Progenitor cell of endocrine pancreas (in vitro differentiated cells): Measurements from ENCODE around the gene CYFIP1. TPM values are rescaled to one million over a fixed set of nuclear protein-coding genes. Genes with fewer than 3 reads are reported as not detected.

Experiments used
- DNase-seq: peaks from one replicate; pipeline ENCODE4 v3.0.0; 2021; ENCODE audit warnings: low spot score; ENCODE audit not compliant: unreplicated experiment
- H3K27ac Mint-ChIP-seq: 2 replicates; pipeline ENCODE4 v1.8.0; 2021; ENCODE audit warnings: mild to moderate bottlenecking, moderate library complexity, mixed read lengths
- H3K27me3 Mint-ChIP-seq: 2 replicates; pipeline ENCODE4 v1.8.0; 2021; ENCODE audit warnings: mixed read lengths
- H3K36me3 Mint-ChIP-seq: 2 replicates; pipeline ENCODE4 v1.8.0; 2022; ENCODE audit warnings: mixed read lengths; ENCODE audit not compliant: insufficient read depth
- H3K4me1 Mint-ChIP-seq: 2 replicates; pipeline ENCODE4 v1.8.0; 2021; ENCODE audit warnings: low read depth, mixed read lengths
- H3K4me3 Mint-ChIP-seq: 2 replicates; pipeline ENCODE4 v1.8.0; 2021; ENCODE audit warnings: low read depth, mild to moderate bottlenecking, moderate library complexity, mixed read lengths
- H3K9me3 Mint-ChIP-seq: 2 replicates; pipeline ENCODE4 v1.8.0; 2021; ENCODE audit warnings: low read depth, mixed read lengths
- CTCF ChIP-seq: fragments of 200-600 bp; sonication (generic); IDR thresholded peaks from one replicate; pipeline ENCODE4 v1.5.0; 2021; ENCODE audit warnings: antibody characterized with exemption, mild to moderate bottlenecking; ENCODE audit not compliant: unreplicated experiment
- total RNA-seq: library from RNA; stranded (reverse); gene quantifications from 2 replicates; pipeline ENCODE4 v1.2.1, GENCODE V29; 2021

The CYFIP1 gene
- total RNA-seq, 1 donor from 2014 or later, result 175 TPM

DNA sequence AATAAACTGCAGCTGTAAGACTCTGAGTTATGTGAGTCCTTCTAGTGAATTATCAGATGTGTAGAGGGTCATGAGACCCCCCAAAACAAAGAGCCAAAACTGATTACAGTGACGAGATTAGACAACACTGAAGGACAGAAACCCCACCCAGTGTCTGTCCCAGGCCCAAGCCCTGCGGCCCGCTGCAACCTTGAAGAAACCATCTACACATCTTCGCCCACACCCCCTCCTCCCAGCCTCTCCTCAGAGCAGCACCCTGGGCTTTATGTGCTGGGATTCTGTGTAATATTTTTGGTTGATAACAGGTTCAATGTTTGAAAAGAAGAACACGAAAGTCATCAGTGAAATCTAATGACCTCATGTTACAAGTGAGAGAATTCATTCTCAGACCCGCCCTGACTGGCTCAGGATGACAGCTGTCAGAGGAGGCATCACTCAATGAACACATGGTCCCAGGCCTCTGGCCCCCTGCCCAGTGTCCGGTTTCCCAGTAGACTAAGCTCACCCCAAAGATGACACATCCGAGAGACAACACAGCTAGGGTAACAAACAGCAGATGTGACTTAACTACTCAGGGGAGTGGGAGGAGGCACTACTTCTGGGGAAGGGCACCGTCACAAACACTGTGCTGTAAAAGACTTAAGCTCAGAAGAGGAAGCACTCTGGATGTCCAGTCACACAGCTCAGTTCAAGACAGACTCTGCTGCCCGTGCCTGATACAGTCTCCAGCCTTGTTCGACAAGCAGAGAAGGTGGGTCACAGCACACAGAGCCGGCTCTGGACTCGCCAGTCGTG is 92.8 kb downstream of the CYFIP1 start:
- Mint-ChIP-seq H3K27ac (no peak overlapping the region), H3K27me3 (no peaks in the 10 kb centered on the region), H3K9me3 (no peaks in the 10 kb centered on the region), H3K36me3 (peaks cover 21% of the 10 kb centered on the region), H3K4me3 (no peak overlapping the region), H3K4me1 (peaks cover 2% of the 10 kb centered on the region)
- no peak for DNase-seq
- TF ChIP-seq CTCF, result no peak

- no peak for DNase-seq
- H3K4me1 Mint-ChIP-seq, result peaks cover 2% of the 10 kb centered on the region
- H3K27ac Mint-ChIP-seq, result no peak overlapping the region
- peaks cover 26% of the 10 kb centered on the region for H3K36me3 Mint-ChIP-seq
- H3K9me3 Mint-ChIP-seq, result no peaks in the 10 kb centered on the region
- no peaks in the 10 kb centered on the region for H3K27me3 Mint-ChIP-seq
- TF ChIP-seq CTCF, result no peak
- H3K4me3 Mint-ChIP-seq, result no peak overlapping the region
Observed at GRCh38 chr15:22885120-22885519, 95.0 kb downstream of the CYFIP1 start.

DNA sequence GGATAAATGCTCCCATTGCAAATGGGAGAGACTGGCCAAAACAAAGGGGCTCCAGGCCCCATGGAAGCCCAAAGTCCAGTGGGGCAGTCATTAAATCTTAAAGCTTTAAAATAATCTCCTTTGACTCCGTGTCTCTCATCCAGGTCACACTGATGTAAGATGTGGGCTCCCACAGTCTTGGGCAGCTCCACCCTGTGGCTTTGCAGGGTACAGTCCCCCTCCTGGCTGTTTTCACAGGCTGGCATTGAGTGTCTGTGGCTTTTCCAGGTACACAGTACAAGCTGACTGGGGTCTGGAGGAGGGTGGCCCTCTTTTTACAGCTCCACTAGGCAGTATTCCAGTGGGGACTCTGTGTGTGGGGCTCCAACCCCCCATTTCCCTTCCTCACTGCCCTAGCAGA is 95.8 kb downstream of the CYFIP1 start:
- Mint-ChIP-seq H3K4me1 (peaks cover 2% of the 10 kb centered on the region), H3K4me3 (no peak overlapping the region), H3K27ac (no peak overlapping the region), H3K36me3 (peaks cover 24% of the 10 kb centered on the region), H3K27me3 (no peaks in the 10 kb centered on the region), H3K9me3 (no peaks in the 10 kb centered on the region)
- DNase-seq, result no peak
- TF ChIP-seq CTCF, result peak; percentile 34

- no peak for TF ChIP-seq CTCF
- no peak for DNase-seq
- Mint-ChIP-seq H3K36me3 (peaks cover 29% of the 10 kb centered on the region), H3K27ac (no peak overlapping the region), H3K4me1 (peaks cover 2% of the 10 kb centered on the region), H3K27me3 (no peaks in the 10 kb centered on the region), H3K9me3 (no peaks in the 10 kb centered on the region), H3K4me3 (no peak overlapping the region)
Observed at GRCh38 chr15:22883196-22883595, 97.0 kb downstream of the CYFIP1 start.

DNA sequence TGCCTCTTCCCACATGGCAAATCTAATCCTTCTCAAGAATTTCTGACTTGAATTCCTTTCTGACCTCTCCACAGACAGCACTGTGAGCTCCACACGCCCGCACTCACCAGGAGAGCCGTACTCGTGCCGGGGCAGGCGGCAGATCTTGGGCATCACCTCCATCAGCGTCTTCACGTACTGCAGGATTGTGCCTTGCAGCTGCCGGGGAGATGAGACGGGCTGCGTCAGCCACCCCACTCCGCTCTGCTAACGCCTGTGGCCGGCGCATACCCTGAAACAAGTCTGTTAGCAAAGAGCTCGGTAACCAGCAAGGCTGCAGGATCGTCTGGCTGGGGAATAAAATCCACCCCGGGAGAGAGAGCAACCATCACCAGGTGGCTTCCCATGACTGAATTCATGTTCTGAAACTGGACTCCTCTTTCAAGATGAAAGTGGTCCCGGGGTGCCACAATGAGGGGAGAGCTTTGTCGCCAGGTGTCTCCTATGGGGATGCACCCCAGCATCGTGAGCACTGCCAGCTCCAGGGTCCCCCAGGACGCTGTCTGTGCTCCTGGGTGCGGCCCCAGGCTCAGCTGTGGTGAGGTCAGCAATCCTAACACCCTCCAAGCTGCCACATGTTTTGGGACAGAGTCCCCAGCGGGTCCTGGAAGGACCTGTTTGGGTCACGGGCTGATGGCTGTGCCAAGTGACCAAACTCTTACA is 98.3 kb downstream of the CYFIP1 start:
- DNase-seq, result no peak
- no peak for TF ChIP-seq CTCF
- Mint-ChIP-seq H3K27me3 (no peaks in the 10 kb centered on the region), H3K36me3 (peaks cover 34% of the 10 kb centered on the region), H3K4me1 (peaks cover 2% of the 10 kb centered on the region), H3K4me3 (no peak overlapping the region), H3K27ac (no peak overlapping the region), H3K9me3 (no peaks in the 10 kb centered on the region)
